Upper lobe of right lung (tissue), 1 donor: Measurements from ENCODE around the gene FHIT. TPM values are rescaled to one million over a fixed set of nuclear protein-coding genes. Genes with fewer than 3 reads are reported as not detected.

Experiments
- ATAC-seq: fragments of 200-7000 bp; cut with Tn5 transposase; one replicate; pipeline ENCODE4 v1.9.1; 2020; ENCODE audit warnings: mild to moderate bottlenecking, moderate library complexity
- DNase-seq: peaks from one replicate; pipeline ENCODE4 v3.0.0-alpha.2; 2020
- H3K27ac ChIP-seq: fragments of 200-600 bp; one replicate; pipeline ENCODE4 v1.8.0; 2022
- H3K27me3 ChIP-seq: fragments of 200-600 bp; one replicate; pipeline ENCODE4 v1.8.0; 2022; ENCODE audit warnings: mild to moderate bottlenecking
- H3K36me3 ChIP-seq: fragments of 200-600 bp; one replicate; pipeline ENCODE4 v1.8.0; 2022
- H3K4me1 ChIP-seq: fragments of 200-600 bp; one replicate; pipeline ENCODE4 v1.8.0; 2022
- H3K4me3 ChIP-seq: fragments of 200-600 bp; one replicate; pipeline ENCODE4 v1.8.0; 2022; ENCODE audit warnings: mild to moderate bottlenecking
- H3K9me3 ChIP-seq: fragments of 200-600 bp; one replicate; pipeline ENCODE4 v1.8.0; 2022
- CTCF ChIP-seq: fragments of 200-600 bp; IDR thresholded peaks from one replicate; pipeline ENCODE4 v1.8.0; 2022; ENCODE audit warnings: antibody characterized with exemption
- intact Hi-C: fragments of 100-400 bp; cut with DNase I; formaldehyde crosslinking; loops from one replicate; pipeline ENCODE4 v1.11.0; 2022
- total RNA-seq: library from RNA; stranded (reverse); fragmentation: NEBNext Ultra II Directional; extraction: Animal tissue kit (Norgen Biotek cat#: 25700); gene quantifications from one replicate; pipeline ENCODE4 v1.2.1, GENCODE V29; 2021
- donor health status: DM: no; HTN: yes; CAD: no; lungs with severe emphysema.

FHIT gene
- total RNA-seq, 1 donor from 2014 or later, result 9.6 TPM

- no peaks in the 10 kb centered on the region for H3K36me3 ChIP-seq
- ATAC-seq (no peak), DNase-seq (no peak)
- H3K4me1 ChIP-seq, result no peaks in the 10 kb centered on the region
- no peak overlapping the region for H3K27ac ChIP-seq
- H3K9me3 ChIP-seq, result no peaks in the 10 kb centered on the region
- no peak overlapping the region for H3K4me3 ChIP-seq
- H3K27me3 ChIP-seq, result no peaks in the 10 kb centered on the region
- intact Hi-C loops, result no loop called here
- TF ChIP-seq CTCF, result no peak
Measured at GRCh38 chr3:60176614-60177013, 1074.6 kb downstream of the FHIT start.

- ATAC-seq (no peak), DNase-seq (no peak)
- no peaks in the 10 kb centered on the region for H3K9me3 ChIP-seq
- H3K27ac ChIP-seq, result no peak overlapping the region
- intact Hi-C loops, result no loop called here
- no peaks in the 10 kb centered on the region for H3K4me1 ChIP-seq
- H3K36me3 ChIP-seq, result no peaks in the 10 kb centered on the region
- no peak overlapping the region for H3K4me3 ChIP-seq
- no peak for TF ChIP-seq CTCF
- no peaks in the 10 kb centered on the region for H3K27me3 ChIP-seq
Measured at GRCh38 chr3:60175680-60176079, 1075.6 kb downstream of the FHIT start.

- ATAC-seq, result no peak
Measured at GRCh38 chr3:60169755-60170154, 1081.5 kb downstream of the FHIT start.

GRCh38 chr3:60167186-60167585, 1084.1 kb downstream of the FHIT start:
- no peak for TF ChIP-seq CTCF
- Histone ChIP-seq H3K27ac (no peak overlapping the region), H3K4me3 (no peak overlapping the region), H3K36me3 (no peaks in the 10 kb centered on the region), H3K4me1 (no peaks in the 10 kb centered on the region), H3K27me3 (no peaks in the 10 kb centered on the region), H3K9me3 (no peaks in the 10 kb centered on the region)
- intact Hi-C loops, result no loop called here
- ATAC-seq (no peak), DNase-seq (no peak)

More at GRCh38 chr3:60169755-60170154, 1081.5 kb downstream of the FHIT start:
- no peak for TF ChIP-seq CTCF
- intact Hi-C loops, result no loop called here
- H3K4me1 ChIP-seq, result no peaks in the 10 kb centered on the region
- no peak overlapping the region for H3K4me3 ChIP-seq
- no peaks in the 10 kb centered on the region for H3K9me3 ChIP-seq
- no peaks in the 10 kb centered on the region for H3K36me3 ChIP-seq
- no peaks in the 10 kb centered on the region for H3K27me3 ChIP-seq
- no peak for DNase-seq
- H3K27ac ChIP-seq, result no peak overlapping the region

- TF ChIP-seq CTCF, result no peak
- Histone ChIP-seq H3K9me3 (no peaks in the 10 kb centered on the region), H3K4me1 (no peaks in the 10 kb centered on the region), H3K4me3 (no peak overlapping the region), H3K27me3 (no peaks in the 10 kb centered on the region), H3K36me3 (no peaks in the 10 kb centered on the region), H3K27ac (no peak overlapping the region)
- ATAC-seq (no peak), DNase-seq (no peak)
- intact Hi-C loops, result no loop called here
Measured at GRCh38 chr3:60160822-60161748, 1090.2 kb downstream of the FHIT start.
